GM19468 (cell line): ENCODE measurements around the gene SANBR.
"Not testable (repeated sequence)": the region's sequence is repeated elsewhere in the genome, so short reads cannot be mapped to it uniquely, and the experiment has no call there.

Experiments
- ATAC-seq: cut with Tn5 transposase; IDR thresholded peaks from one replicate; pipeline ENCODE4 v1.9.1; 2021; ENCODE audit warnings: mild to moderate bottlenecking, moderate library complexity, moderate number of reproducible peaks; ENCODE audit not compliant: unreplicated experiment; ENCODE audit errors: extremely low read depth

Gene SANBR

DNA sequence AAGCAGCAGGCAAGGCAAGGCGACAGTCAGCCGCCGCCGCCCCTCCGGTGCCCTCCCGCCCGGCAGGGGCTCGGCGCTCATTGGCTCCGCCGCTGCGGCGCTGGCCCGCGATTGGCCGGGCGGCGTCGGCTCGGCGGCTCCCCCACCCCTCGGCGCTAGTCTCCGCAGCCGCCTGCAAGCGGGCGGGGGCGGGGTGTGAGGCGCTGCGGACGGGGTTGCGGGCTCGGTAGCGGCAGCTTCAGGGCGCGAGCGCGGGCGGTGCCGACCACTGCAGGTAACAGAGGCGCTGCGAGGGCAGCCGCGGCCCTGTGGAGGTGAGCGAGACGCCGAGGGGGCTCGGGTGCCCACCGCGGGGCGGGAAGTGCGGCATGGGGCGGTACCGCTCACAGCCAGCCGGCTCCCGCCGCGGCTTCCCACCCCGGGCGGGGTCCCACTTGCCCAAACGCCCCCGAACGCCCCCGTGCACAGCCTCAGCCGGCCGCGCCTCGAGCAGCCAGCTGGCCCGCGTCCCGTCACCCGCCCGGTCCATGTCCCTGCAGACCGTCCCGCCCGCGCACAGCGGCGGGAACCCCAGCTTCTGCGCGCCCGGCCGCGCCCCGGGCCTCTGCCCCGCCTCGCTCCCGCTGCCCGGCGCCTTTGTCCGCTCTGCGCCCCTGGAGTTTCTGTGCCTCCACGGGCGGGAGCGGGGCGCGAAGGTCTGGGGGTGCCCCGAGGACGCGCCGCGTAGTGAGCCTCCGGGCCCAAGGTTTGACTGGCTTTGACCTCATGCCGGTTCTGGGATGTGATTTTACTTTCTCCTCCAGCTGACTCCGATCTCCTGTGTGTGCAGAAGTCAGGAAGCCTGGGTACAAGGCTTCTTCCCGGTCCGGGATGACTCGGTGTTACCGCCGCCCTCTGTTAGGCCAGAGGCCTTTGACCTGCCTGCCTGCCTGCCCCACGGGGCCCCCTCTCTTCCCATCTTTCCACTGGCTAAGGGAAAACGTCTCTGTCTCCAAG lies at the start of gene SANBR:
TSS of gene SANBR (plus strand) at position 158 of the 996 bp plus-strand sequence. CDS start 4,480 bp downstream, outside the sequence.
- ATAC-seq = peak; percentile 93

DNA sequence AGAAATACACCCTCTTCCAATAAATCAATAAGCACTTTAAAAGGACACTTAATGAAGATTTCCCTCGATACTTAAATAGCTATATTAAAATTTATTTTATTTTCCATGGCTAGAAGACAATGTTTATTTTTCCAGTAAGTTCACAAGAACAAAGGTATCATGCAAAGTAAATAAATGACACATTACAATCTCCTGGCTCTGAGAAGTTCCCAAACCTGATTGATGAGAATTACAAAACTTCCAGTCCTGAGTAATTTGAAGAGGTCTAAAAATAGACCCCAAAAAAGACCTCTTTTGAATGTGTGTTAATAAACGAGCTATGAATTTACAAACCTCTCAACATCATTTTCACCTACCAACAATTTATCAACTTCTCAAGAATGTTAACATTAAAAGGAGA lies 49.7 kb upstream of the SANBR start:
- ATAC-seq = no peak

DNA sequence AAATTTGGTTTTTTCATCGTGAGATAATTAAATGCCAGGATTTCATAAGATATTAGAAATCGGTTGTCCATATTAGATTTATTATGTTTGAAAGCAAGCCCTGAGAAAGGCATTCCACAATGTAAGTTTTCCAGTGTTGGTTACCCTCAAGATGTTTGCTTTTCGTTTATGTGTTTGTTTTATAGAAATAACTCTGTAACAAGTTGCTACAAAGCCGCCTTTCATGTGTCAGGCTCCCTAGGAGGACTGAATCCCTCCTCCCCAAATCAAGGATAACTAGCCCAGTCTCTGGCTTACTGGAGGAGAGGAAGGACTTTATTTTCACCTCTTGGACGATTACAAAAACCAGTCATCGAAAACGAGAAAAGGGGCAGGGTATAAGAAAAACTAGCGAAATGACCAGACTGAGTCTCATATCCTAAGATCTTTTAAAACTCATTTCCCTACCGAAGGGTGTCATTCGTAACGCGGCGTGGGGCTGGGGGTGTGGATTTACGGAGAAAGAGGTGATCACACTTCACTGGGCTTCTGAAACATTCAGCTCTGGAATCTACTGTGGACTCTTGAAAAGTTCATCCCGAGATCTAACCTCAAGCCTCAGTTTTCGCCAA lies 49.2 kb upstream of the SANBR start:
- ATAC-seq = no peak

DNA sequence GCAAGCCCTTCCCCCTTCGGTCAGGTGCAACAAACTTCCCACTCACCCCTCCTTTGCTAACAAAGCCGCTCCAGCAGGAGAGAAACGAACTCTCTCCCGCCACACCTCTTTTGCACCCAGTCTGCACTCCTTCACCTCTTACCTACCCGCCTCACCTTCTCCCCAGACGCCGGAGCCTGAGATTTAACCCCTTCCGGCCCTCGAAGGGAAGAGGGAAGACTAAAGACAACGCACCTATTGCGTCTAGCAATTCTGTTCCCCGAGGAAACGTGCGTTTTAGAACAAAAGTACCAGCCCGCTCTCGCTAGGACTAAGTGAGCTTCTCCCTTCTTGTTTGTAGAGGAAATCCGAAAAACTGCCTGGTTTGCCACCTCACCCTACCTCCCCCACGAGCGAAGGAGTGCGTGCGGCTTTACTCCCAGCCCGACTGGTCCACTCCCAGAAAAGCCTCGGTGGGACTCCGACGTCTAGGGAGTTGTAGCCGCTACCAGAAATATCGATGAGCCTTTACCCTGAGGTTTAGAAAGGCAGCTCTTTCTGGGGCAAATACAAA lies 48.6 kb upstream of the SANBR start:
- ATAC-seq = peak; percentile 18

DNA sequence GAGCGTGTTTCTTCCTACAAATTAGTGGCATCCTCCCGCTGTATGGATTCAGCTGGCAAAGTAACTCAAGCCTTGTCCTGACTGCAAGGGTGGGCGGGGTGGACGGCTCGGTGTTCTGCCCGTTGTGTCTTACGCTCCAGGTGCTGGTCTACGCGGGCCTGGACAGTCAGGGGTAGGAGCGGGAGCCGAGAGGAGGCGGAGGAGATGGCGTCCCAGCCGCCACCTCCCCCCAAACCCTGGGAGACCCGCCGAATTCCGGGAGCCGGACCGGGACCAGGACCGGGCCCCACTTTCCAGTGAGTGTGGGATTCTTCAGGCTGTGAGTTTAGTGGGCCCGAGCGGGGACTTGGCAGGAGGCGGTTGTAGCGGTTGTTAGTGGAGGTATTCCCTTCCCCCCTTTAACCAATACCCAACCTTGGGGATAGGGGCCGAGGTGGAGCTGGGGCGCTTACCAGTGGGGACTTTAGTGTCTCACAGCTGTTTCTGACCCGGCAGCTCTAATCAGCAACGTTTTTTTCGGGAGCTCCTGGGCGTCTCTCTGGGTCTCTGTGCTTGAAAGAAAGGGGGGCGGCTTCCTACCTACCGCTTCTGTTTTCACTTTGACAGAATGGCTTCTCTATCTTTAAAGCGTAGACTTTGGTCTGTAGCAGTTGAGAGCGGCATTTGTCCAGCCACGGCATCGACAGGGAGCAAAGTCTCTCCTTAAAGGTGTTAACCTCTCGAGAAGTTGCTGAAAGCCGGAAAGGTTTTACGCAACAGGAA lies 47.9 kb upstream of the SANBR start, which contains the start of the genes PEX13 and PUS10:
TSS of gene PEX13 (plus strand) at position 165 of the 762 bp plus-strand sequence. CDS start at position 205, 40 bp downstream.
TSS of gene PUS10 (minus strand) at position 700 of the 762 bp plus-strand sequence. CDS start 6,365 bp downstream, outside the sequence.
- peak; percentile 16 for ATAC-seq

DNA sequence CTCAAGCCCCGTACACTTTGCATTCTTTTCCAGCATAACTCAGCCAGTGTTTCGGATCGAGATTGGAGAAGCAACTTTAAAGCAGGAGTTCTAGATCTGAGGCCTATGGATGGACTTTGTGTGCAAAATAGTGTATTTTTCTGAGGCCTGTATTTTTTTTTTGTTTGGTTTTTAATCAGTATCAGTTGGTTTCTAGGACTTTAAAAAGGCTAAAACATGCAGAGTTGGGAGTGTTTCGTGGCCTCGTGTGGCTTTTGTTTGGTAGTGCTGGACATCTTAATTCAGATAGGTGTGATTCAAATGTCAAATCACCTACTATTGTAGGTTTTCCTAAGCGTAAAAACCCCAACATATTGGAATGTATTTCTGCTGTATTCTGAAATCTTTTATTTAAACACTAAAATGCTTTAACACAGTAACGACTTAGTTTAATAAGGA lies 47.3 kb upstream of the SANBR start:
- ATAC-seq = no peak

DNA sequence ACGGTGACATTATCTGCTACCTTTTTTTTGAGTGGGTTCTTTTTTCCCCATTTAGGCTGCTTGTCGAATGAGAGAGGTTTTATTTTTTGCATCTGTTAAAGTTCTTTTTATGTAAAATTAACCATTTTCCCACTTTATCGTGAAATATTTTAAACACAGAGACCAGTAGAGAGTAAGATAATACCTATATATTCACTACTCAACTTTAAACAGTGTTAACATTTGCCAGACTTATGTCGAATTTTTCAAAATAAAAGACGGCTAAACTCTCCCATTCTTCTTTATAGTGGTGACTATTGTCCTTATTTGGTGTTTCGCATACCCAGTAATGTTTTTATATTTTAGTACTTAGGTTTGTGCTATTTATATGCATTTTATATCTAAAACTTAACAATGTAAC lies 46.9 kb upstream of the SANBR start:
- no peak for ATAC-seq

DNA sequence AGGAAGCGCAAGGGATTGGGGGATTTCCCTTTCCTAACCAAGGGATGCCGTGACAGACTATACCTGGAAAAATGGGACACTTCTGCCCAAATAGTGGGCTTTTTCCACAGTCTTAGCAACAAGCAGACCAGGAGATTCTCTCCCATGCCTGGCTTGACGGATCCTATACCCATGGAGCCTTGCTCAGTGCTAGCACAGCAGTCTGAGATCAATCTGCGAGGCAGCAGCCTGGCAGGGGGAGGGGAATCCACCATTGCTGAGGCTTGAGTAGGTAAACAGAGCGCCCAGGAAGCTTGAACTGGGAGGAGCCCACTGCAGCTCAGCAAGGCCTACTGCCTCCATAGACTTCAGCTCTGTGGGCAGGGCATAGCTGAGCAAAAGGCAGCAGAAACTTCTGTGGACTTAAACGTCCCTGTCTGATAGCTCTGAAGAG lies 44.4 kb upstream of the SANBR start:
- ATAC-seq = no peak

DNA sequence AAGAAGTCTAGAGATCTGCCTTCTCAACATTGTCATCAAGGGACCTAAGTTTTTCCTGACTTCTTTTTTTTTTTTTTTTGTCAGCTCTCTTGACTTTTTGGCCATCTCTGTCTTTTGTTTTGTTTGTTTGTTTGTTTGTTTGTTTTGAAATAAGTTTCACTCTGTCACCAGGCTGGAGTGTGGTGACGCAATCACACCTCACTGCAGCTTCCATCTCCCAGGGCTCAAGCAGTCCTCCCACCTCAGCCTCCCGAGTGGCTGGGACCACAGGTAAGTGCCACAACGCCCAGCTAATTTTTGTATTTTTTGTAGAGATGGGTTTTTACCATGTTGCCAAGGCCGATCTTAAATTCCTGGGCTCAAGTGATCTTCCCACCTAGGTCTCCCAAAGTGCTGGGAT lies 42.0 kb upstream of the SANBR start:
- no peak for ATAC-seq

DNA sequence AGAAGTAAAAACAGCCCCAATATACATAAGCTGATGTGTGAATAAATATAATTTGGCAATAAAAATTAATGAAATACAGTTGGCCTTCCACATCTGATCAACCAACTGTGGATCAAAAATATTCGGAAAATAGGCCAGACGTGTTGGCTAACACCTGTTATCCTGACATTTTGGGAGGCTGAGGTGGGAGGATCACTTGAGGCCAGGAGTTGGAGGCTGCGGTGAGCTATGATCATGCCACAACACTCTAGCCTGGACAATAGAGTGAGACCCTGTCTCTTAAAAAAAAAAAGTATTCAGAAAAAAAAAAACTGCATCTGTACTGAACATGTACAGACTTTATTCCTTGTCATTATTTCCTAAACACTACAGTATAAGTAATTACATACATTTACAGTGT lies 36.1 kb upstream of the SANBR start:
- ATAC-seq = no peak

DNA sequence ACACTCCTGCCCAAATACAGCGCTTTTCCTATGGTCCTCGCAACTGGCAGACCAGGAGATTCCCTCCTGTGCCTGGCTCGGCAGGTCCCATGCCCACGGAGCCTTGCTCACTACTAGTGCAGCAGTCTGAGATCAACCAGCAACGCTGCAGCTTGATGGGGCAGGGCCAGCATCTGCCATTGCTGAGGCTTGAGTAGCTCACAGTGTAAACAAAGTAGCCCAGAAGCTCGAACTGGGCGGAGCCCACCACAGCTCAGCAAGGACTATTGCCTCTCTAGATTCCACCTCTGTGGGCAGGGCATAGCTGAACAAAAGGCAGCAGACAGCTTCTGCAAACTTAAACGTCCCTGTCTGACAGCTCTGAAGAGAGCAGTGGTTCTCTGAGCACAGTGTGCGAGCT lies 31.1 kb upstream of the SANBR start:
- ATAC-seq = not testable (repeated sequence)

DNA sequence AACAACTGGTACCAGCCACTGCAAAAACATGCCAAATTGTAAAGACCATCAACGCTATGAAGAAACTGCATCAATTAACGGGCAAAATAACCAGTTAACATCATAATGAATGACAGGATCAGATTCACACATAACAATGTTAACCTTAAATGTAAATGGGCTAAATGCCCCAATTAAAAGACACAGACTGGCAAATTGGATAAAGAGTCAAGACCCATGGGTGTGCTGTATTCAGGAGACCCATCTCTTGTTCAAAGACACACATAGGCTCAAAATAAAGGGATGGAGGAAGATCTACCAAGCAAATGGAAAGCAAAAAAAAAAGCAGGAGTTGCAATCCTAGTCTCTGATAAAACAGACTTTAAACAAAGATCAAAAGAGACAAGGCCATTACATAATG lies 29.0 kb upstream of the SANBR start:
- ATAC-seq = not testable (repeated sequence)

DNA sequence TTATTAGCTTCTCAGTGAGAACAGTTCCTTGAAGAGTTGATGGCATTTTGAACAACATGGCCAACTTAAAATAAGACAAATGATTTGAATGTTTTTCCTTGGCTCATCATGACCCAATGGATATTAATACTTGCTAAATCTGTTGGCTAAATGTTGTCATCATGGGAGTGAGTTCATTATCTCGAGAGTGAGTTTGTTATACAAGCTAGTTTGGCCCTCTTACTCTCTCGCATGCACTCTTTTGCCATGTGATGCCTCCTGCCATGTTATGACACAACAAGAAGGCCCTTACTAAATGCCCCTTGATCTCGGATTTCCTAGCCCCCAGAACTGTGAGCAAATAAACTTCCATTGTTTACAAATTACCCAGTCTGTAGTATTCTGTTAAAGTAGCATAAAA lies 22.9 kb upstream of the SANBR start:
- no peak for ATAC-seq

DNA sequence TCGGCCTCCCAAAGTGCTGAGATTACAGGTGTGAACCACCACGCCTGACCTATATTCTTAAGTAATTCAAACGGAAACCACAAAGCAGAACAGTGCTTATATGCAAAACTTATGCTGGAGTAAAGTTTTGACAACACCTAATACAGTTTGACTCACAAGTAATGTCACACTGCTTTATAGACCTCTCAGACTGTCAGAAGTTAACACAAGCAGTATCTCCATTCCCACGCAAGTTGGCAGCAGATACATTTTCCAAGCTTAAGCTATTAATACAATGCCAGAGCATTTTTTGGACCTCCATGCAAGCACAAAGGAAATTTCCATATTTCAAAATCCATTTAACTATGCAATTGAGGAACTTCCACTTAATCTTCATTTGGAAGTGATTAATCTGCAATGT lies 21.0 kb upstream of the SANBR start:
- peak; percentile 62 for ATAC-seq

DNA sequence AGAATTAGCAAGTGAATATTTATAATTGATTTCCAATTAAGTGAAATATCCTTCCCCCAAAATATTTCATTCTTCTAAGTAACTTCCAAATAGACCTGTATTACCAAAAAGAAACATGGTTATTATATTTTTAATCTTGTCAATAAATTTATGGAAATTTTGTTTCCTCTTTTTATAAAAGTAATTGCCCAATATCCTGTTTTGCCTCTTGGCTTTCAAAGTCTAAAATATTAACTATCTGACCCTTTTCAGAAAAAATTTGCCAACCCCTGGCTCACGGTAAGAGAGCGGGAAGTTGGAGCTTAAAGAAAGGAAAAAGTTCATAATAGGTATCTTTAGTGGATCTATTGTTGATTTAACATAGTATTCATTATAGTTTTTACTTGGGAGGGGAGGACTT lies 20.4 kb upstream of the SANBR start:
- no peak for ATAC-seq

DNA sequence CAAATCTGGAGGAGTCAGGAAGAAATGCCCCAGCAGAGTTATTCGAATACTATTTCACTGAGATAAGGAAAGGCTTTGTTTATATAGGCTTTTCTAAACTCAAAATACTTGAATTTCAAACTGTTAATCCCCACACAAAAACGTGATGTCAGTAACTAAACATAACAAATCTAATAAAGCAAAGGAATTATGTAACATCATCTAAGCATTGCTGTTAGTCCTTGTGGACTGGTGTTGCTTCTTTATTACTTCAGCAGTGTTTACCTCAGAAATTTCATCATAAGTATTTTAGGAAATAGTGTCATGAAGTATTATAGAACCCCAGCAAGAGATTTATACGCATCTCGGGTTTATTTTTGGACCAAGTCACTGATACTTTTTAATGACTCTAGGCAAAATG lies 19.7 kb upstream of the SANBR start:
- ATAC-seq = no peak

DNA sequence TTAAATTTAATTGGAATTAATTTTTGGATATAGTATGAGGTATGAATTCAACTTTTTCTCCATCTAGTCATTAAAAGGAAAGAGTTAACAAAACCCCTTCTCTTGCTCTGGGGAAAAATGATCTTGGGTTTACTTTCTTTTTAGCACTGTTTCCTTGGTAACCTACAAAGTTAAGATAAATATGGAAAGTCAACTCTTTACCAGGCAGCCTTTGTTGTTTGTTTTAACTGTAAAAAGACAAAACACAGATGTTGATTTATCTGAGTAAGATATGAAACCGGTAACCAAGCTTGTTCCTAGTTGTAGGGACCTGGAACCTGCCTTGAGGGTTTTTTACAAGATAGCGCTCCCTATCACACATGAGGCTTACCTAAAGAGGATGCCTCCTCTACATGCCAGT lies 10.1 kb upstream of the SANBR start:
- no peak for ATAC-seq

DNA sequence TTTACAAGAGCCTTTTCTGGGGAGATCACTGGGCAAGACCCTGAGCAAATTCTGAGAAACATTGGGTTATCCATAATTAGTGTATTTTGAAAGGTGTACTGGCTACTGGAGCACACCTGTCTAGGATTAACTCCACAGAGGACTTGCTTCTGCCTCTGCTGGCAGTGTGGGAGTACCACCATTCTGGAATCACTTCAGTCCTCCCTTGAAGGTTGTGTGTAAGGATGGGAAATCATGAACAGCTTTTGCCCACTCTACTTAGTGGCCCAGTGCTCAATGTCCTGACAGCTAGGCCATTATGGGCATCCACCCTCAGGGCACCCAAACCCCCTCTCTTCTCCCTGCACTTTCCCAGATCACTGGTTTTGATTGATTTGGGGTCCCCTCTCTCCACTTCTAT lies 8.1 kb upstream of the SANBR start:
- no peak for ATAC-seq

DNA sequence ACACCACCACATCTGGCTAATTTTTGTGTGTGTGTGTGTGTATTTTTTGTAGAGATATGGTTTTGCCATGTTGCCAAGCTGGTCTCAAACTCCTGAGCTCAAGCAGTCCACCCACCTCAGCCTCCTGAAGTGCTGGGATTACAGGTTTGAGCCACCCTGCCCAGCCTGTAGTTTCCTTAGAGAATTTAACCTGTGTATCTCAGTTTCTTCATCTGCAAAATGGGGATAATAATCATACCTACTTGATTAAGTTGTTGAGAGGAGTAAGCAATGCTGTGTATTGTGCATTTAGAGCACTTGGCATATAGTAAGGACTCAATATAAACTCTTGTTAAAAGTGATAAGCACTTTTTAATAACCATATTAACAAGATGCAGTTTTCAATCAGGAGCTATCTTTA lies 6.3 kb upstream of the SANBR start:
- ATAC-seq = no peak

DNA sequence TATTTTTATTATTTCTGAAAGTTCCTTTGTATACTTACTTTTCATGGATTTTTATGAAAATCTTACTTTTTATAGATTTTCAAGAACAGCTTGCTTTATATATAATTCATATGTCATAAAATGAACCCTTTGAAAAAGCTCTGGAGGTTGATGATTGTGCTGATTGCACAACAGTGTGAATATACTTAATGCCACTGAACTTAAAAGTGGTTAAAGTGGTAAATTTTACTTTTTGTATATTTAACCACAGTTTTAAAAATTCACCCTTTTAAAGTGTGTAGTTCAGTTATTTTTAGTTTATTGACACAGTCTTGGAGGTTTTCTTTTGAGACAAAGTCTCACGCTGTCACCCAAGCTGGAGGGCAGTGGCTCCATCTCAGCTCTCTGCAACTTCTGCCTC lies 8.4 kb downstream of the SANBR start:
- ATAC-seq = no peak
